DMS53 (cell line): ENCODE measurements around the gene TIGD6.
"Not testable (repeated sequence)": the region's sequence is repeated elsewhere in the genome, so short reads cannot be mapped to it uniquely, and the experiment has no call there.

ENCODE experiments used
- DNase-seq: peaks from one replicate; lab custom pipeline; 2025; lab: John Stamatoyannopoulos, UW

The TIGD6 gene

GRCh38 chr5:150000256-150000989 is at the start of gene TIGD6, which contains the start of gene HMGXB3:
Gene TIGD6 (minus strand): TSS chr5:150000654. CDS start chr5:149996348, 4,306 bp downstream.
Gene HMGXB3 (plus strand): TSS chr5:150000739. CDS start chr5:150004853, 4,114 bp downstream.
- peak; percentile 98 for DNase-seq

DNA sequence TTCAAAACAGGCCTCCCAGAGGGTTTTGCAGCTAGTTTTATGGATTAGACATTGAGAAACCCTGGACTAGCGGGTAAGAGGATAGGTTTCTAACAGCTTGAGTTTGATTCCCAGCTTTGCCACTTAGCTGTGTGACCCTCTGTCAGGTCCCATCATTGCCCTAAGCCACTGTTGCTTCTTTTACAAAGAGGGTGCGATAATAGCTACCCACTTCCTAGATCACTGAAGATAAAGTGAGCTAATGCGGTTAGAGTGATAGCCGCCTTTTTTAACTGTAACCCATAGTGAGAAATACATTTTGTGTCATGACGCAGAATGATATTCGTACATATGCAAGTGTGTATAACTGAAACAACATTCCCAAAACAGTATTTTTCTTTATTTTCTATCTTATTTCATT is 45.6 kb upstream of the TIGD6 start:
- no peak for DNase-seq

DNA sequence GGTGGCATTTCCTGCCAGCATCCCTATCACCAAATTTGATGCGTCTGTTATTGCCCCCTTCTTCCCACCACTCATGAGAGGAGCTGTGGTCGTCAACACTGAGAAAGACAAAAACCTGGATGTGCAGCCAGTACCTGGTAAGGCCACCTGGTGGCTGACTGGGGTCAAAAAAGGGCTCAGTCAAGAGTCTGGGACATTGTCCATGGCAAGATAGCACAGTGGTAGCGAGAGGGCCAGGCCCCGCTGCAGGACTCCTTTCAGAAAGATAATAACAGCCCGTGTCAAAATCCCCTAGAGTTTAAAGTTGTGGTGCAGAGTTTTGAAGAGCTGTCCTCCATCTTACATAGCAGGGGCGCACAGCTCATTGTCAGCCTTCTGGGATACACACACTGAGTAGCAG is 45.1 kb upstream of the TIGD6 start:
- peak; percentile 44 for DNase-seq

- no peak for DNase-seq
These were observed 44.3 kb upstream of the TIGD6 start for GRCh38 chr5:150044712-150045111.

GRCh38 chr5:150044329-150044681 is 43.9 kb upstream of the TIGD6 start:
- no peak for DNase-seq

DNA sequence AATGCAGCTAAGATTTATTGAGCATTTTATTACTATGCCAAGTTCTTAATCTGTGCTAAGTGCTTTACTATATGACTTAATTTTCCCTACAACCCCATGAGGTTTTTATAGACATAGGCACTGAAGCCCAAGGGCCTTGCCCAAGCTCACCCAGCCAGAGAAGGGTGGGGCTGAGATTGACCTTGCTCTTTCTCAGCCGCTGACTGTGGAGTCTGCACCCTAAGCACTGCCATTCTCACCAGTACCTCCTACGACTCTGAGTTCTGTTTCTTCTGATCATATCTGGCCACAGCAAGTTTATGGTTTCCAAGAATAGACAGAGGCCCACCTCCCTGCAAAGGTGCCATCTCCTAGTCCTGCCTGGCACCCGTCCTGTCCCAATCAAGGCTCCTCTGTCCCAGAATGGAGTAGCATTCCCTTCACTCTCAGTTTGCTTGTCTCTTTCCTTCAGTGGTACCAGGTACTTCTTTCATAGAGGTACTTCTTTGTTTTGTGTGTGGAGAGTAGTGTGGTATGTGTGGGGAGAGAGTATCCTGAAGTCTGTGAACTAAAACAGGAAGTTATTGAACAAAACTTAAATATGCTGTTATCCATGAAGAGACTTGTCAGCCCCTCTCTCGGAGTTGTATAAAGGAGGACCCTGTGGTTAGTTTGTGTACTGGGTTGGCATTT is 43.3 kb upstream of the TIGD6 start:
- no peak for DNase-seq

DNA sequence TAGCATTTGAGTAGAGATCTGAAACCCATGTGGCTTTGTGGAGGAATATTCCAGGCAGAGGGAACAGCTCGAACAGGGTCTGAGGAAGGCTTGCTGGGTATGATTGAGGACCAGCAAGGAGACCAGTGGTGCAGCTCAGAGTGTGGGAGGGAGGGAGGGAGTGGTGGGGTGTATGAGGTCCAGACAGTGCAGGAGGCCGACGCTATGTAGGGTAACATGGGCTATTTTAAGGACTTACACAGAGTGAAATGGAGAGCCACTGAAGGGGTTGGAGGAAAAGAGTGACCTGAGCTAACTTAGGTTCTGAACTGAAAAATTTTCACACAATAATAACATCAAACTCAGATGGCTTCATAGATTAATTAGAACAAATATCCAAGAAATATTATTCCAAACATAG is 42.0 kb upstream of the TIGD6 start:
- DNase-seq, result no peak

DNA sequence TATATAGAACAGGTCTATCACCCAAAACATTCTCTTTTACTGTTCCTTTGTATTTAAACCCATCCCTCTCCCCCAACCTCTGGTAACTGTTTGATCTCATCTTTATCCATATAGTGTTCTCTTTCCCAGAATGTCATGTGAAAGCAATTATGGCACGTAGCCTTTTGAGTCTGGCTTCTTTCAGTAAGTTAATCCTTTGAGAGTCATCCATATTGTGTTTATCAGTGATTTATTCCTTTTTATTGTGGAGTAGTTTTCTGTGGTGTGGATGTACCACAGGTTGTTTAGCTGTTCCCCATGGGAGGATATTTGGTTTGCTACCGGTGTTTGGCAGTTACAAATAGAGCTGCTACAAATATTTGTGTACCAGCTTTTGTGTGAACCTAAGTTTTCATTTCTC is 38.1 kb upstream of the TIGD6 start:
- DNase-seq, result no peak

DNA sequence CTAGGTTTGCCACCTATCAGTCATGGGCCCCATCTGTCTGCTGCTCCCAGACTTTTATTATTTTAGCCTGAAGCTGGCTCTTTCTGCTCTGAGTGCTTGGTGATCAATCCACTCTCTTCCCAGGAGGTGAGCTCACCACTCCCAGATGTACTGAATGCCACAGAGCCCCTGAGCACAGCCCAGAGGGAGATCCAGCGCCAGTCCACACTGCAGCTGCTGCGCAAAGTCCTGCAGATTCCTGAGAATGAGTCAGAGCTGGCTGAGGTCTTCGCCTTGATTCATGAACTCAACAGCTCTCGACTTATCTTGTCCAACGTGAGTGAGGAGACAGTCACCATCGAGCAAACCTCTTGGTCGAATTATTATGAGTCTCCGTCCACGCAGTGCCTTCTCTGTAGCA is 36.1 kb upstream of the TIGD6 start:
- DNase-seq, result no peak

DNA sequence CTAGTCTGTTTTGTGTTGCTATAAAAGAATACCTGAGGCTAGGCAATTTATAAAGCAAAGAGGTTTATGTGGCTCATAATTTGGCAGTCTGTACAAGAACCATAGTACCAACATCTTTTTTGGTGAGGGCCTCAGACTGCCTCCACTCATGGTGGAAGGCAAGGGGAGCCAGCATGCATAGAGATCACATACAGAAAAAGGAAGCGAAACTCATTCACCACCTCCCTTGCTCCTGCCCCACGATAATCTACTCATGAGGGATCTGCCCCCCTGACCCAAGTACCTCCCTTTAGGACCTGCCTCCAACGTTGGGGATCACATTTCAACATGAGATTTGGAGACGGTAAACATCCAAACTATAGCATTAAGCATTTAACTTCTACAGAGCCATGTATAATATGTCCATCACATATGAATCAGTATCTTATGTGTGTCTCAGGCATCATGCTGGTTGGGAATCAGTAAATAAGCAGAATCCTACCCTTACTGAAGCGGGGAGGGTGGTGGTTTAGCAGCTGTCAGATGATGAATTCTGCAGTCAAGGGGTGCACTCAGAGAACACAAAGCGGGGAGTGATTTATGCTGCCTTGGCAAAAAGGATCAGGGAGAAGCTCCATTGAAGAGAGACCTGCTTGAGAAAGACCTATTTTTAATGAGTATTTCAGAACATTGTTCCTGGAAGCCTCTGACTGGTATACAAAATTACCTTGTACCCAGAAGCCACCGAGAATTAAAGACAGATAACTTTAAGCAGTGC is 34.9 kb upstream of the TIGD6 start:
- DNase-seq, result no peak

DNA sequence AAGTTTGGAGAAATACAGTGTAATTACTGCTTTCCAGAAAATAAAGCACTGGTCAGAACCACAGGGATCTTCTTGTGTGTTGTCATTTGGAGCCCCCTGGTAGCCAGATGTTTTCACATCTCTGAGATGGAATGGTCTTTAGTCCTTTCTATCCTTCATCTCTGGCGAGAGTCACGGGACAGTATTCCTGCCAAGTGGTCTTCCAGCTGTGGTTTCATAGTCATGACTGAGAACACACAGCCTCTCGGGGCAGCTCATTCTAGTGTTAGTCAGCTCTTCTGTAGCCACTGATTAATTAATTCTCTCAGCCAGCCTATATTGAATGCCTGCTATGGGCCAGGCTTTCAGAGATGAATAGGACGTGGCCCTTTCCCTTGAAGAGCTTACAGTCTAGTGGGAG is 34.2 kb upstream of the TIGD6 start:
- no peak for DNase-seq

DNA sequence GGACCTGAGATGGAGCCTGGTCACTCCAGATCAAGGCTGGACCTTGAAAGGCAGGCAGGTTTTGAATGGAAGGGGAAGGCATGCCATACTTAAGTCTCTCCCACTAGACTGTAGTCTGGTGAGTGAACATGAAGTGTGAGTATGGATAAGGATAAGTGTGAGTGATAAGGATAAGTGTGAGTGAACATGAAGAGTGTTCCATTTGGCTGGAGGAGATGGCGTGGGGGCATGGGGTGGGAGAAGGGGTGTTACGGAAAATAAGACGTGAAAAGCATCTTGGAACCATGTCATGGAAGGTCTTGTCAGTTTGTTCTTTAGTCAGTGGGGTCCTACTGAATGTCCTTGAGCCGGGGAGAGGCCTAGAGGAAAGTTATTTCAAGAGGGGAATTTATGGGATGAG is 32.9 kb upstream of the TIGD6 start:
- DNase-seq, result no peak

- not testable (repeated sequence) for DNase-seq
These were observed 27.6 kb upstream of the TIGD6 start for GRCh38 chr5:150028047-150028446.

- DNase-seq, result no peak
These were observed 26.3 kb upstream of the TIGD6 start for GRCh38 chr5:150026682-150027172.

DNA sequence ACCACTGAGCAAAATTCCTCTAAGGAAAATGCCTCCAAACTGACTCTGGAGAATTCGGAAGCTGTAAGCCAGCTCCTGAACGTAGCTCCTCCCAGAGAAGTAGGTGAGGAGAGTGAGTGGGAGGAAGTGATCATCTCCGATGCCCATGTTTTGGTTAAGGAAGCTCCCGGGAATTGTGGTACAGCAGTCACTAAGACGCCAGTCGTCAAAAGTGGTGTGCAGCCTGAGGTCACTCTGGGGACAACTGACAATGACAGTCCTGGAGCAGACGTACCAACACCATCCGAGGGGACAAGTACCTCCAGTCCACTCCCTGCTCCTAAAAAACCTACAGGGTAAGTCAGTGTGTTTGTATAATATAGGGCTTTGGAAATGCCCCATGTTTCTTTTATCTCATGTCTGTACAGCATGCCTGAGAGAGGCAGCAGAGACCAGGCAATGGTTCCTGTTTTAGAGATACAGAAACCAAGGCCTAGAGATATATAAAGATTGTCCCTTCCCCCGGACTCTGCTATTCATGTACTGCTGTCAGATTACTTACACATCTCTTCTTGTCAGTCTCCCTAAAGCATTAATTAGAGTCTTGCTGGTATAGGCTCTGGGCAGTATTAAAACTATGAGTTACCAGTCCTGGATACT is 24.0 kb upstream of the TIGD6 start:
- no peak for DNase-seq

DNA sequence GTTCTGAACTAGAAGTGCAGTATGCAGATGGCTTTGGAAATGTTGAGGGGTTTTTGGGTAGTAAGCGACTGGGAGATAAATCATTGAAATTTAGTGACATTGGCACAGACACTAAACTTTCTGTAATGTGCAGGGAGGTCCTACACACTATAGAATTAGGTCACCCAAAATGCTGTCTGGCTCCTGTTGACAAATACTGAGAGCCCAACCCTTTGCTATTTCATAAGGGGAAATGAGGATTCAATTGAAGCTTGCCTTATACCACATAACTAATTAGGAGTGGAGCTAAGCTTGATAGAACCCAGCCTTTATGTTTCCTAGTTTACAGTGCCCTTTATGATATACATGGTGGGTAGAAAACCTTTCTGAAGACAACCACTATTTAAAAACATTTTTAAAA is 22.7 kb upstream of the TIGD6 start:
- no peak for DNase-seq

GRCh38 chr5:150022681-150023080 is 22.2 kb upstream of the TIGD6 start:
- DNase-seq, result peak; percentile 23

- peak; percentile 53 for DNase-seq
These were observed 21.7 kb upstream of the TIGD6 start for GRCh38 chr5:150022158-150022531.

DNA sequence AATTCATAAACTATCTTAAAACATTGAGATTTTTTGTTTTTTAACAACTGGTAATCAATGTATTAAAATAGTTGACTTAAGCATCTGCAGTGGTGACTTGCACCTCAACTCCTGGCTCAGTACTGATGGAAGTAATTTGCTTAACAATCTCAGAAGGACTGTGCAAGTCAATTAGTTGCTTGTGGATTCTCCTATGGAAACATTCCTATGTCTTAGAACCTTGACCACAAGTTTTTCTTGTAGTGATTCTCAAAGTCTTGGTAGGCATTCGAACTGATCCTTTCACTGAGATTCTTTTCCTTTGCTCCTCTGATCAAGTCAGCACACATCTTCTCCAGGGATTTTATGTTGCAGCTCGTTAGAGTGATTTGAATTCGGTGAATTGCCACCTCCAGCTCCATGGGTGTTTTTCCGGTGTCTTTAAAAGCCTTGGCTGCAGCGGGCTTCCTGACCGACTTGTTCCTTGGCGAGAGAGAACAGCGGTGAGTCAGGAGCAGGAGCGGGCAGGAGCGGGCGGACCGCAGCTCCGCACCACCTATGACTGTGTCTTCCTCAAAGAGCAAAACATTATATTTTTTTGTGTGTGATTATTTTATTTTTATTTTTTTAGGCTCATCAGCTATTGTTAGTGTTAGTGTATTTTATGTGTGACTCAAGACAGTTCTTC is 21.2 kb upstream of the TIGD6 start:
- DNase-seq, result no peak

DNA sequence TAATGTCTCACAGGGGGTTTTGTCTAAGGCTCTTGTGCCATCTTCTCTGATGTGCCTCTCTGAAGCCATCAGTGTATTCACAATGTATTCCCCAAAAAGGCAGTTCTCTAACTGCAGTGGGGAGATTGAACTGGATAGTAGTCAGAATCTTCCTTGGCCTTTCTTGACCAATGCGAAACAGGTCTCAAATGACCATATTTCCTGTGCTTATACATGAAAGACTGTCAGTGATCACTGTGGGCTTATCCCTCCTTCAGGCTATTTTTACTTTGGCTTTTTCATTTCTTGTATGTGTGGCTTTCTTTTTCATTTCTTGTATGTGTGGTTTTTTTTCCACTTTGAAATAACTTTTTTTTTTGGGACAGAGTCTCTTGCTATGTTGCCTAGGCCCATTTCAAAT is 19.8 kb upstream of the TIGD6 start:
- DNase-seq, result no peak

DNA sequence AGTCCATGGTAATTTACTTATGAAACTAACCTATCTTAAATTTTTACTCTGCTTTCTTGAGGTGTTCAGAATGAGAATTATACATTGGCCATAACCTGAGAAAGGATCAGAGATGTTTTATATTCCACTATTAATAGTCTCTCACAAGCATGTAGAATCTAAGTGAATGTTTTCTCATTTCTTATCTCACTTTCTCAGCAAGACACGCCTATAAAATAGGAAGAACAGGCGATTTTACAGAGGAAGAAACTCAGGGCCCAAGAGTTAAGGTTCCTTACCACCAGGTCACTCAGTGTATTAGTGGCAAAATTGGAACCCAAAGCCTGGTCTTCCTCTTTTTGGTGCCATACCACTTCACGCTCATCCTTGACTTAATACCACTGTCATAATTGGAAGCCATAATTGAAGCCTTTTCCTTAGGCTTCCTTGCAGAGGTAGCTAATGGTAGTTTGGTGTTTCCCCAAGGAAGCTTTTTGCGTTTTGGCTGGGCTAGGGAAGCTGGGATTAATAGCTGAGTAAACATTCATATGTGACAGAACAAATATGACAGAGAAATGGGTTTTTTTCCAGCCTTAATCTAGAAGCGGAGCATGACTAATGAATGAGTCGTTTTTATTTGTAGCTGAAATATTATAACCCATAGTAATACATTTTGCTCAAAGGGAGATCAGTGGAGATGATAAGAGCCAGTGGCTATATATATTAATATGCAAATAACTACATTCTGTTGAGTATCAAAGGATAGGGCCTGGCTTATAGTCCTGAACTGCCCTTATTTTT is 17.0 kb upstream of the TIGD6 start:
- DNase-seq, result peak; percentile 15
